GM10266 (cell line): ENCODE measurements around the gene ESM1.

Experiments
- DNase-seq: peaks from one replicate; pipeline ENCODE4 v3.0.0; 2012; ENCODE audit errors: extremely low spot score
- TF ChIP-seq, protein P1 (sequence below): IDR thresholded peaks from 2 replicates; pipeline ENCODE4 v1.5.1; 2012; ENCODE audit warnings: mild to moderate bottlenecking, low read depth; ENCODE audit not compliant: control insufficient read depth, insufficient read depth; ENCODE audit errors: missing control alignments

Gene ESM1

GRCh38 chr5:54959673-54960418 lies 25.5 kb downstream of the ESM1 start:
- DNase-seq, result no peak
- TF ChIP-seq, protein P1, sequence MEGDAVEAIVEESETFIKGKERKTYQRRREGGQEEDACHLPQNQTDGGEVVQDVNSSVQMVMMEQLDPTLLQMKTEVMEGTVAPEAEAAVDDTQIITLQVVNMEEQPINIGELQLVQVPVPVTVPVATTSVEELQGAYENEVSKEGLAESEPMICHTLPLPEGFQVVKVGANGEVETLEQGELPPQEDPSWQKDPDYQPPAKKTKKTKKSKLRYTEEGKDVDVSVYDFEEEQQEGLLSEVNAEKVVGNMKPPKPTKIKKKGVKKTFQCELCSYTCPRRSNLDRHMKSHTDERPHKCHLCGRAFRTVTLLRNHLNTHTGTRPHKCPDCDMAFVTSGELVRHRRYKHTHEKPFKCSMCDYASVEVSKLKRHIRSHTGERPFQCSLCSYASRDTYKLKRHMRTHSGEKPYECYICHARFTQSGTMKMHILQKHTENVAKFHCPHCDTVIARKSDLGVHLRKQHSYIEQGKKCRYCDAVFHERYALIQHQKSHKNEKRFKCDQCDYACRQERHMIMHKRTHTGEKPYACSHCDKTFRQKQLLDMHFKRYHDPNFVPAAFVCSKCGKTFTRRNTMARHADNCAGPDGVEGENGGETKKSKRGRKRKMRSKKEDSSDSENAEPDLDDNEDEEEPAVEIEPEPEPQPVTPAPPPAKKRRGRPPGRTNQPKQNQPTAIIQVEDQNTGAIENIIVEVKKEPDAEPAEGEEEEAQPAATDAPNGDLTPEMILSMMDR, result peak; percentile 14

GRCh38 chr5:54956922-54957321 lies 28.5 kb downstream of the ESM1 start:
- TF ChIP-seq, protein P1, result no peak

GRCh38 chr5:54947187-54947586 lies 38.2 kb downstream of the ESM1 start:
- TF ChIP-seq, protein P1, result no peak
- DNase-seq, result no peak

More at GRCh38 chr5:54956922-54957321, 28.5 kb downstream of the ESM1 start:
- DNase-seq, result no peak

DNA sequence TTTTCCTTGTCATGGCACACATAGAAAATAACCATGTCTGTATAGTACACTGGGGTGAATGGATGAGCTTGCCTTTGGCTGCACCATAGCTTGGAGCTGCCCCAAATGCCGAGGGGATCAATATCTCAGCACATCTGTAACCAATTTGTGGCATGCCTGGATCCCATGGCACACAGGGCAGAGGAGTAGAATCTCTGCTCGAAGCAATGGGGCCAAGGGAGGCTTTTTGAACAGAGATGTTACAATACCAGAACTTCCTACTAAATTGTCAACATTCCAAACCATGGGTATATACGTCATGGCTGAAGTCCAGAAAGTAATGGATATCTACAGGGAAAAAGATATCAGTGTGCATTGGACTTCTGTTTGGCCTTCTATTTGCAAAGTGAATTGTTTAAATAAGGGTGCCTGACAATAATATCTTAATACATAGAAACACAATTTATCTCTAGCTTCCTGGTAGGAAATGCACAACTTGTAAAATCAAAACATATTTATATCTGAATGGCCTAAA lies 39.0 kb downstream of the ESM1 start:
- DNase-seq, result no peak
- TF ChIP-seq, protein P1, result no peak

- TF ChIP-seq, protein P1, result peak; percentile 43
- DNase-seq, result peak; percentile 10
Measured at GRCh38 chr5:54944364-54944763, 41.0 kb downstream of the ESM1 start.

DNA sequence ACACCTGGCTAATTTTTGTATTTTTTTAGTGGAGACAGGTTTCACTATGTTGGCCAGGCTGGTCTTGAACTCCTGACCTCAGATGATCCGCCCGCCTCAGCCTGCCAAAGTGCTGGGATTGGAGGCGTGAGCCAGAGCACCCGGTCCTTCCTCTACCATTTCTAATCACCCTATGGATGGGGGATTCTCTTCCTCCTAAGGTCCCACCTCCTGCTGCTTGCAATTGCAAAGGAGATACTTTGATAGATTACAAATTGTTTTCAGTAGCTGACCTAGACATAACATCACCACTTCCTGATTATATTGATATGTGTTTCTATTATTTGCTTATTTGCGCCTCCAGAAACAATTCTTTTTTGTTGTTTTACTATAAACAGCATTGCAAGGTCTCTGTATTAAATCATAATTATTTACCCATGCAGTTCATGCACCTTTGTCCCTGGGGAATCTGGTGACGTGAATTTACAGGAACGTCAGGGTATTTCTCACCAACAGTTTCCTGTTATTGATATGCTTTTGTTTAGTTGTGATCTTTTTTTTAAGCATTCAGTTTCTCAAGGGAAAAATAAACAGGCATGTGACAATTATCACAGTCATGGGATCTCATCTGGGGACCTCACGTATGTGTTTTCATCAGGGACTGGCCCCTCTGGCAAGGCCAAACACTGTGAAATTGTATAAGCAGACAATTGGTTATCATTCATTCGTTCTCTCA lies 43.2 kb downstream of the ESM1 start:
- TF ChIP-seq, protein P1, result no peak
- no peak for DNase-seq

DNA sequence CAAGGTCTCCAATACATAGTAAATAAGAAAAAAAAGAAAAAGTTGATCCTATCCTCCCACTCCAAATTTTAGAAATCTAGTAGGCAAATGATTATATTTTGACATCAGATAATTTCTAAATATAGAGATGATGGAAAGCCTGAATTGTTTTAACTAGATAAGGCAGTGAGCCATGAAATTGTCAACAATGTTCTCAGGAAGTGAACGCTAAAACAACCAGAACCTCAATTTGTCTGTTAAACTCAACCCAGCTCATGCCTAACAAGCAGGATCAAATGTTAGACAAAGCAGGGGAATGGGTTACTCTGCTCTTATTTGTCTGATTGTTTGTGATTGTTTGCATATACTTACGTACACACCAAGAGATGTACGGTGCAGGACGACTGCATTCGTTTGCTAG lies 49.2 kb downstream of the ESM1 start:
- no peak for DNase-seq
- TF ChIP-seq, protein P1, result no peak
